Mesodermal cell (in vitro differentiated cells): Measurements from ENCODE around the gene CDC14B.
A peak's percentile ranks its signal among the peaks of the same experiment; 100 is the strongest.
"Not testable (repeated sequence)": the region's sequence is repeated elsewhere in the genome, so short reads cannot be mapped to it uniquely, and the experiment has no call there.

Experiments used
- H3K27ac ChIP-seq: 2 replicates; pipeline ENCODE4 v1.7.0; 2013; ENCODE audit warnings: mild to moderate bottlenecking, low read depth, low read length, moderate library complexity; ENCODE audit not compliant: severe bottlenecking
- H3K36me3 ChIP-seq: 2 replicates; pipeline ENCODE4 v1.7.1; 2013; ENCODE audit warnings: mild to moderate bottlenecking, low read length, moderate library complexity; ENCODE audit not compliant: control insufficient read depth, insufficient read depth
- H3K4me1 ChIP-seq: one replicate; pipeline ENCODE4 v1.7.1; 2013; ENCODE audit warnings: mild to moderate bottlenecking, low read length; ENCODE audit not compliant: insufficient read depth, control insufficient read depth, poor library complexity, severe bottlenecking
- H3K4me3 ChIP-seq: 2 replicates; pipeline ENCODE4 v1.7.0; 2013; ENCODE audit warnings: low read length, control low read depth, mild to moderate bottlenecking; ENCODE audit not compliant: insufficient read depth, poor library complexity, severe bottlenecking; ENCODE audit errors: extremely low read depth
- H3K9me3 ChIP-seq: 2 replicates; pipeline ENCODE4 v1.7.1; 2013; ENCODE audit warnings: mild to moderate bottlenecking, low read length, moderate library complexity; ENCODE audit not compliant: control insufficient read depth
- WGBS, 2 experiments: methylation state at CpG; one replicate each; pipeline ENCODE4 v1.1.5; 2013; ENCODE audit warnings: missing lambda C conversion rate in 2 of 2; ENCODE audit not compliant: insufficient coverage in 2 of 2; 5-methylcytosine and 5-hydroxymethylcytosine counted together

CDC14B gene

DNA sequence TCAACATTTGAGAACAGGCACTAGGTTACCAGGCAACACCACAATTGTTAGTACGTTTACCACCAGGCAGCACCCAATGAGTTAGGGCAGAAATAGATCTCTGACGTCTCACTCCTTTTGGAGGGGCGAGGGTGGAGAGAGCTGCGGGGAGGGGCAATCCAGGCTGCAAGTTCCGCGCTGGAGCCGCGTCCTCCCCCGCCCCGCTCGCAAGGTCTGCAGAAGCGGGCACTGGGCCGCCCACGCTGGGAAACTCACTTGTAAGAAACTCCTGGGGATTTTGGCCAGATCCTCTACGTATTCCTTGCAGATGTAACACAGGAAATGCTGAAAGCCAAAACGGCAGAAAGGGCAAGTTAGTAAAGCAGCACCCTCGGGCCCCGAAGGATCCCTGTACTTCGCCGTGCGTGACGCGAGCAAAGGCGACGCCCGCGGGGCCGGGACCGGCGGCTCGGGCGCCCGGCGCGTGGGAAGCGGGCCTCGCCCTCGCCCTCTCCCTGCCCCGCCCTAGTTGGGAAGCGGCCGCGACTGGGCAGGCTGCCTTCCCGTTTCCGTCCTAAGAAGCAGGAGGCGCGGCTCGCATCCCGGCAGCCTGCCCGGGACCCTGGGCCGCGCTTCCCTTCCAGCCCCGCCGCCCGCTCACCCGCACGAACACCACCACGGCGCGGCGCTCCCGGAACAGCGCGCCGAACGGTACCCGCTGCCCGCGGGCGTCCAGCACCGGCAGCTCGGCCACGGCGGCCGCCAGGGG, 35.0 kb upstream of the CDC14B start:
- peak overlapping the region; percentile 95 for H3K27ac ChIP-seq
- H3K9me3 ChIP-seq = no peaks in the 10 kb centered on the region
- WGBS, 2 experiments = 0 to 1% methylated on average over 53 to 64 of the region's 74 CpGs
- H3K4me3 ChIP-seq = peak overlapping the region; percentile 54
- H3K4me1 ChIP-seq = no peaks in the 10 kb centered on the region
- H3K36me3 ChIP-seq = peaks cover 24% of the 10 kb centered on the region

DNA sequence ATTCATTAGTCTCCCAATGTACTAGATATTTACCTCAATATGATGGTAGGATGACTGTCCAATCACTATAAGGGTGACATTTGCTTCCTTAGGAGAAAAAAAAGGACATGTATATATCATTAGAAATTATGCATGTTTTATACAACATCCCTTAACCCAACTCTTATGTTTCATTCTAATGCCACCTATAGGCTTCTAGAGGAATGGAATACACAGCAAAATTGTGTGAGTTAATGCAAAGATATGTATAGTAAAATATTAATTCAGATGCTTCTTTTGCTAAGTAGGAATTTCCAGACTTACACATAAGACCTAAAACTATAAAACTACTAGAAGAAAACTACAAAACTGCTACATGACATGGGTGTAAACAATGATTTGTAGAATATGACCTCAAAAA, 32.0 kb upstream of the CDC14B start:
- H3K27ac ChIP-seq = no peak overlapping the region
- no peaks in the 10 kb centered on the region for H3K9me3 ChIP-seq
- H3K4me3 ChIP-seq = no peak overlapping the region
- peaks cover 34% of the 10 kb centered on the region for H3K36me3 ChIP-seq
- no peaks in the 10 kb centered on the region for H3K4me1 ChIP-seq

DNA sequence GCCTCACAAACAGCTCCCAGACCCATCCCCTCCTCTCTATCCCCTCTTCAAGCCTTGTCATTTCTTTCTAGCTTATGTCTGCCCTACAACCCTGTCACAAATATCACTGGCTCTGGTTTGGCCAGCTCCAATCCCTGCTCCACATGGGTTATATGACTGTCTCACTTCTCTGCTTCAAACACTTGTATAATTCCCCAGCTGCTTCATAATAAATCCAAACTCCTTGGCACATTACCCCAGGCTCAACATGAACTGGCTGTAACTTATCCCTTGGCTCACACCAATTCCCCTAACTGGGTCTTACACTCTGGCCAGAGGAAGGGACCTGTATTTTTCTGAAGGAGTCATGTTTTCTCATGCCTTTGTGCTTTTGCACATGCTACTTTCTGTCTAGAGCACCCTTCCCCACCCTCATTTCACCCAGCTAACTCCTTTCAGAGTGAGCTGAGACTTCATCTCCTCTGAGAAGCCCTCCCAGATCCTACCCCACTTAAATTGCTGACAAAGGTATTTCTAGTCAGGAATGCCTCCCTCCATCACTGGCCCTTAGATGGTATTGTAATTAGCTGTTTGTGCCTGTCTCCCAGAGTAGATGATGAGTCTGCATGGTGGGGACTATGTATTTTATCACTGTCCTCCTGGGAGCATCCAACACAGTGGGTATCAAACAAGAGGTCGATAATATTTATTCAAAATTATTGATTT, 30.1 kb upstream of the CDC14B start:
- H3K4me1 ChIP-seq = no peaks in the 10 kb centered on the region
- H3K4me3 ChIP-seq = no peak overlapping the region
- no CpG with 5 or more reads among the region's 1 CpG for WGBS, 2 experiments
- H3K36me3 ChIP-seq = peaks cover 52% of the 10 kb centered on the region
- no peak overlapping the region for H3K27ac ChIP-seq
- no peaks in the 10 kb centered on the region for H3K9me3 ChIP-seq

DNA sequence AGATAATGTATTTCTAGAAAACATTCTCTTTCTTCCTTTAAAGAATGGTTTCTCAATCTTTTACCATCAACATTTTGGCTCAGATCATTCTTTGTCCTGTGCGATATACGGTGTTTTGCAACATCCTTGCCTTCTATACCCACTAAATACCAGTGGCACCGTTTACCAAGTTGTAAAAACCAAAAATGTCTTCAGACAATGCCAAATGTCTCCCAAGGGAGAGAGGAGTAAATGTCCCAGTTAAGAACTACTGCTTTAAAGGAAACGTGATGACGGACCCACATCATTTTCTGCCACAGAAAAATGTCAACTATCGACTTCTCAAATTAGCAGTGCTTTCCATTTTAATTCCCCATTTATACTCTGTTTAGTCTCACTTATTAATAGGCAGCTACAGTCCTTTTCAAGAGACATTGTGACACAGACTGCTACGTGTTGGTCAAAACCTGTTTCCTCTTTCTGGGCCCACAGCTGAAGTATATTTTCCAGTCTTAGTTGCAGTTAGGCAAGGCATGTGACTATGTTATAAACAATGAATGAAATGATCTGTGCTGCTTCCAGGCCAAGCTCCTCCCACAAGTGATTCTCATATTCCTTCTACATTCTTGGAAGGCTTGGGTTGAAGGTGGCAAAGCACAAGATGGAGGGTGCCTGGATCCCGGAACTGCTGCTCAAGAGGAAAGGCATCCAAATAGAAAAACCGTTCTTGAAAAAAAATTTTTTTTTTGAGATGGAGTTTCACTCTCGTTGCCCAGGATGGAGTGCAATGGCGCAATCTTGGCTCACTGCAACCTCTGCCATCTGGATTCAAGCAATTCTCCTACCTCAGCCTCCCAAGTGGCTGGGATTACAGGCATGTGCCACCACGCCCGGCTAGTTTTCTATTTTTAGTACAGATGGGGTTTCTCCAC, 26.7 kb upstream of the CDC14B start:
- Histone ChIP-seq H3K36me3 (peaks cover 63% of the 10 kb centered on the region), H3K4me1 (no peaks in the 10 kb centered on the region), H3K4me3 (no peak overlapping the region), H3K27ac (no peak overlapping the region), H3K9me3 (no peaks in the 10 kb centered on the region)
- 87 to 95% methylated on average over 12 of the region's 13 CpGs for WGBS, 2 experiments

DNA sequence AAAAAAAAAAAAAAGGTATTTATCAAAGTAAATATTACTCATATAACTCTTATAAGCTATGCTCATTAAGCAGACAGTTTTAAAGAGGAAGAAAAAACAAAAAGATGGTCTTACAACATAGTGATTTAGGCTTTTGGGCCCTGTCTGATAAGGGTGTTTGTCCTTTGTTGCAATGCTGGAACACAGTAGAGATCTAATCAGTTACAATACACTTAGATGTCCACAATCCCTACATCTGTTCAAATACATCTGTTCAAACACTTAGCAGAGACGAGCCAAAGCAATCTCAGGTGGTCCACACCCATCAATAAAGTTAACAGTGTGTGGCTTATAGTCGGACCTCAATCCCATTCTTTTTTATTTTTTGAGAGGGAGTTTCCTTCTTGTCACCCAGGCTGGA, 24.5 kb upstream of the CDC14B start:
- peaks cover 43% of the 10 kb centered on the region for H3K36me3 ChIP-seq
- whole genome bisulfite sequencing, 2 experiments = 67% methylated on average over 1 of the region's 2 CpGs; no CpG with 5 or more reads in 1 of the 2 experiments

DNA sequence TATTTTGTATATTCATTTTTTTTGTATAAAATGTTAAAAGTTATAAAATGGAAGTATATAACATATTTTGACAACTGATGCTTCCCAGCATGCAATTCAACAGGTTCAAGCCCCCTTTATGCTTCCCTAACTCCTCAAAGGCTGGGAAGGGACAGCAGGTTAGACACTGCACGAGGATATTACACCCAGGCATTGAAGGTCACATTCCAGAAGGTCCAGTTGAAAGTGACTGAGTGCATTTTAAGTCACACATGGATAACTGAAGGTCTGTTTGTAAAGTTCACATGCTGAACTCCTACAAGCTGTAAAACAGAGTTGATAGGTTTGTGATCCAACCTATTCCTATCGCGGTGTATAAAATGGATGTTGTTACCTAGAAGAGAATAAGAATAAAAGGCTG, 21.9 kb upstream of the CDC14B start:
- H3K9me3 ChIP-seq = no peaks in the 10 kb centered on the region
- no peaks in the 10 kb centered on the region for H3K4me1 ChIP-seq
- 80 to 83% methylated on average over 1 of the region's 3 CpGs for WGBS, 2 experiments
- no peak overlapping the region for H3K27ac ChIP-seq
- H3K4me3 ChIP-seq = no peak overlapping the region
- H3K36me3 ChIP-seq = peaks cover 34% of the 10 kb centered on the region

More for the DNA sequence above, 24.5 kb upstream of the CDC14B start:
- Histone ChIP-seq H3K27ac (no peak overlapping the region), H3K4me3 (no peak overlapping the region), H3K4me1 (no peaks in the 10 kb centered on the region), H3K9me3 (no peaks in the 10 kb centered on the region)

DNA sequence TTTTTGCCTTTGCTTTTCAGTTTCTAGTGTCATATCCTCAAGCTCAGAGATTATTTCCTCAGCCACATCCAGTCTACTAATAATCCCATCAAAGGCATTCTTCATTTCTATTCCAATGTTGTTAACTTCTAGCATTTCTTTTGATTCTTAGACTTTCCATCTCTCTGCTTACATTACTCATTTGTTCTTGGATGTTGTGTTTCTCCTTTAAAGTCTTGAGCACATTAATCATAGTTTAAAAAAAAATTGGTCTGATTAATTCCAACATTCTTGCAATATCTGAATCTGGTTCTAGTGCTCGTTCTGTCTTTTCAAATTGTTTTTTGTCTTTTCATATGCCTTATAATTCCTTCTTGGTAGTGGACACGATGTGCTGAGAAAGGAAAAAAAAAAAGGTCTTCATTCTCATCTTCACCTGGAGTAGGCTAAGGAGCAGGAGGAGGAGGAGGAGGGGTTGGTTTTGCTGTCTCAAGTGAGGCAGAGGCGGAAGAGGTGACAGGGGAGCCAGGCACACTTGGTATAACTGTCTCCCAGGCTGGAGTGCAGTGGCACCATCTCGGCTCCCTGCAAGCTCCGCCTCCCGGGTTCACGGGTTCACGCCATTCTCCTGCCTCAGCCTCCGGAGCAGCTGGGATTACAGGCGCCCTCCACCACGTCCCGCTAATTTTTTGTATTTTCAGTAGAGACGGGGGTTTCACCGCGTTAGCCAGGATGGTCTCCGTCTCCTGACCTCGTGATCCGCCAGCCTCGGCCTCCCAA, 19.1 kb upstream of the CDC14B start:
- H3K4me3 ChIP-seq = no peak overlapping the region
- peaks cover 9% of the 10 kb centered on the region for H3K36me3 ChIP-seq
- no peak overlapping the region for H3K27ac ChIP-seq
- WGBS, 2 experiments = 89% methylated on average over 16 to 17 of the region's 19 CpGs
- no peaks in the 10 kb centered on the region for H3K4me1 ChIP-seq
- H3K9me3 ChIP-seq = no peaks in the 10 kb centered on the region

DNA sequence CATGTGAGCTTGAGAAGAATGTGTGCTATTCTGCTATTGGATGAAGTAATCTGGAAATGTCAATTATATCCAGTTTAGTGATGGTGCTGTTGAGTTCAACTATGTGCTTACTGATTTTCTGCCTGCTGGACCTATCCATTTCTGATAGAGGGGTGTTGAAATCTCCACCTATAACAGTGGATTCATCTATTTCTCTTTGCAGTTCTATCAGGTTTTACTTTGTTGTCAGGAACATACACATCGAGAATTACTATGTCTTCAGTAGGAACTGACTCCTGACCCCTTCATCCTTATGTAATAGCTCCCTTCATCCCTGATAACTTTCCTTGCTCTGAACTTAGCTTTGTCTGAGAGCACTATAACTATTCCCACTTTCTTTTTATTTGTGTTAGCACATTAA, 16.7 kb upstream of the CDC14B start:
- no peak overlapping the region for H3K4me3 ChIP-seq
- H3K36me3 ChIP-seq = peaks cover under 1% of the 10 kb centered on the region
- H3K27ac ChIP-seq = no peak overlapping the region
- H3K9me3 ChIP-seq = no peaks in the 10 kb centered on the region
- no peaks in the 10 kb centered on the region for H3K4me1 ChIP-seq
- WGBS, 2 experiments = 92 to 100% methylated on average over 1 of the region's 1 CpG

DNA sequence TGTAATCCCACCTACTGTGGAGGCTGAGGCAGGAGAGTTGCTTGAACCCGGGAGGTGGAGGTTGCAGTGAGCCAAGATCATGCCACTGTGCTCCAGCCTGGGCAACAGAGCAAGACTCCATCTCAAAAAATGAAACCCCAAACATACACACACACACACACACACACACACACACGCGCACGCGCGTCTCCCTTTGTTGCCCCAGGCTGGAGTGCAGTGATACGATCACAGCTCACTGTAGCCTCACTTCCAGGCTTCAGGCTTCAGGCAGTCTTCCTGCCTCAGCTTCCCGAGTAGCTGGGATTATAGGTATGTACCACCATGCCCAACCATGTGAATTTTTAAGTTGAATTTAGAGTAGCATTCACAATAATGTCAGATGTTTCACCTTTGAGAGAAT, 13.9 kb upstream of the CDC14B start:
- H3K9me3 ChIP-seq, H3K4me3 ChIP-seq, H3K27ac ChIP-seq, H3K4me1 ChIP-seq, H3K36me3 ChIP-seq: not testable (repeated sequence)
- WGBS, 2 experiments = 94 to 100% methylated on average over 2 to 7 of the region's 8 CpGs

DNA sequence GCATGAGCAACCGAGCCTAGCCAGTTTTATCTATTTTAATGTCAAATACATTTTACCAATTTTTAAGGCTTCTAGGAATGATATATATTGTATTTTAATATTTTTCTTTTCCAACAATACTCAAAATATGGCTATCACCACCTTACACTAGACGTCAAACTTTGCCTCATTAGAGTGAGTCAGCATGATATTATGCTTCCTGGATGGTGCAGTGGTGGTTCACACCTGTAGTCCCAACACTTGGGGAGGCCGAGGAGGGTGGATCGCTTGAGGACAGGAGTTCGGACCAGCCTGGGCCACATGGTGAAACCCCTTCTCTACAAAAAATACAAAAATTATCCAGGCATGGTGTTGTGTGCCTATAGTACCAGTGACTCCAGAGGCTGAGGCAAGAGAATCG, 7.3 kb upstream of the CDC14B start:
- no peaks in the 10 kb centered on the region for H3K36me3 ChIP-seq
- no peak overlapping the region for H3K27ac ChIP-seq
- no peak overlapping the region for H3K4me3 ChIP-seq
- 91% methylated on average over 1 of the region's 6 CpGs for WGBS, 2 experiments
- H3K9me3 ChIP-seq = no peaks in the 10 kb centered on the region
- H3K4me1 ChIP-seq = peaks cover 4% of the 10 kb centered on the region
